HepG2 (cell line): ENCODE results near the gene DIPK1C.

Experiments used
- MEF2D ChIP-seq: sonication (generic); formaldehyde crosslinking; IDR thresholded peaks from 2 replicates; pipeline ENCODE4 v1.5.1; 2020; ENCODE audit warnings: mild to moderate bottlenecking, missing genetic modification reagents
- POLR2A ChIP-seq, 2 experiments: IDR thresholded peaks; 2 replicates each; pipeline ENCODE4 v1.6.1; 2011; ENCODE audit warnings: low read depth in 2 of 2, low read length in 2 of 2, mild to moderate bottlenecking in 1 of 2, moderate library complexity in 1 of 2; ENCODE audit not compliant: insufficient read depth in 1 of 2

DNA sequence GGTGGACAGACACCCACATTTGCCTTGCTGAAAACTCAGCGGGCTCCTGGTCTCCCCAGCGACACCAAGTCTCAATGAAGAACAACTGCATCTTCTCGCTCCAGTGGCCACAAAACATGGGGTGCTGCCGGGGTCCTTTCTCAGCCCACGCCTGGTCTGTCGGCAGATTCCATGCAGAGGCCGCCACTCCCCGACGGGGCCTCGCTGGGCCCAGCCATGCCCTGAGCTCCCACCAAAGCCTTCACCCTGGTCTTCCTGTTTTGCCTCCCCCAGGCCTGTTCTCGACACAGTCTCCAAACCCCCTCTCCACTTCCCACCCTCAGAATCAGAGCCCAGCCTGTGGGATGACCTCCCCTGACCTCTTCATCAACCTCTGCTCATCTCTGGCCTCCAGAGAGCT is 31.2 kb downstream of the DIPK1C start:
- TF ChIP-seq MEF2D = no peak
- TF ChIP-seq POLR2A (IDR thresholded peaks at IDR 0.05; ENCODE audit: insufficient read depth in 1 of 2, low read depth in 2 of 2, low read length in 2 of 2) = no peak
